Testis (tissue), 2 donors: ENCODE data around the gene ZNF205.

Experiments used
- CTCF ChIP-seq, 3 experiments: fragments of 450-650 bp in 2 of 3; fragments of 200-600 bp in 1 of 3; sonication (generic) in 1 of 3; IDR thresholded peaks; one replicate each; pipeline ENCODE4 v1.5.1; 2016 to 2019; ENCODE audit warnings: antibody characterized with exemption in 3 of 3, mild to moderate bottlenecking in 2 of 3, moderate library complexity in 1 of 3
- POLR2A ChIP-seq: fragments of 450-650 bp; IDR thresholded peaks from one replicate; pipeline ENCODE4 v1.6.1; 2017; ENCODE audit warnings: antibody characterized with exemption, mild to moderate bottlenecking, moderate library complexity

- TF ChIP-seq POLR2A (no peak), CTCF (IDR thresholded peaks at IDR 0.05) (no peak)
These were observed 30.8 kb downstream of the ZNF205 start for GRCh38 chr16:3143189-3143588.
